ENCODE data around the gene HSF2BP.
"Not testable (repeated sequence)": the region's sequence is repeated elsewhere in the genome, so short reads cannot be mapped to it uniquely, and the experiment has no call there.

- TF ChIP-seq, protein P1, sequence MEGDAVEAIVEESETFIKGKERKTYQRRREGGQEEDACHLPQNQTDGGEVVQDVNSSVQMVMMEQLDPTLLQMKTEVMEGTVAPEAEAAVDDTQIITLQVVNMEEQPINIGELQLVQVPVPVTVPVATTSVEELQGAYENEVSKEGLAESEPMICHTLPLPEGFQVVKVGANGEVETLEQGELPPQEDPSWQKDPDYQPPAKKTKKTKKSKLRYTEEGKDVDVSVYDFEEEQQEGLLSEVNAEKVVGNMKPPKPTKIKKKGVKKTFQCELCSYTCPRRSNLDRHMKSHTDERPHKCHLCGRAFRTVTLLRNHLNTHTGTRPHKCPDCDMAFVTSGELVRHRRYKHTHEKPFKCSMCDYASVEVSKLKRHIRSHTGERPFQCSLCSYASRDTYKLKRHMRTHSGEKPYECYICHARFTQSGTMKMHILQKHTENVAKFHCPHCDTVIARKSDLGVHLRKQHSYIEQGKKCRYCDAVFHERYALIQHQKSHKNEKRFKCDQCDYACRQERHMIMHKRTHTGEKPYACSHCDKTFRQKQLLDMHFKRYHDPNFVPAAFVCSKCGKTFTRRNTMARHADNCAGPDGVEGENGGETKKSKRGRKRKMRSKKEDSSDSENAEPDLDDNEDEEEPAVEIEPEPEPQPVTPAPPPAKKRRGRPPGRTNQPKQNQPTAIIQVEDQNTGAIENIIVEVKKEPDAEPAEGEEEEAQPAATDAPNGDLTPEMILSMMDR (IDR thresholded peaks at IDR 0.05; ENCODE audit: low read depth, low read length) = not testable (repeated sequence)
- TF ChIP-seq, protein P2, sequence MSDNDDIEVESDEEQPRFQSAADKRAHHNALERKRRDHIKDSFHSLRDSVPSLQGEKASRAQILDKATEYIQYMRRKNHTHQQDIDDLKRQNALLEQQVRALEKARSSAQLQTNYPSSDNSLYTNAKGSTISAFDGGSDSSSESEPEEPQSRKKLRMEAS (IDR thresholded peaks at IDR 0.05; ENCODE audit: low read depth, low read length) = not testable (repeated sequence)
These were observed 156.7 kb downstream of the HSF2BP start for GRCh38 chr21:43502407-43503071.

All from NB4 (cell line).